NCI-H2107 (cell line): ENCODE measurements around the gene PEX26.
"Not testable (repeated sequence)": the region's sequence is repeated elsewhere in the genome, so short reads cannot be mapped to it uniquely, and the experiment has no call there.

Experiments
- DNase-seq: peaks from one replicate; lab custom pipeline; 2025; lab: John Stamatoyannopoulos, UW

PEX26 gene

DNA sequence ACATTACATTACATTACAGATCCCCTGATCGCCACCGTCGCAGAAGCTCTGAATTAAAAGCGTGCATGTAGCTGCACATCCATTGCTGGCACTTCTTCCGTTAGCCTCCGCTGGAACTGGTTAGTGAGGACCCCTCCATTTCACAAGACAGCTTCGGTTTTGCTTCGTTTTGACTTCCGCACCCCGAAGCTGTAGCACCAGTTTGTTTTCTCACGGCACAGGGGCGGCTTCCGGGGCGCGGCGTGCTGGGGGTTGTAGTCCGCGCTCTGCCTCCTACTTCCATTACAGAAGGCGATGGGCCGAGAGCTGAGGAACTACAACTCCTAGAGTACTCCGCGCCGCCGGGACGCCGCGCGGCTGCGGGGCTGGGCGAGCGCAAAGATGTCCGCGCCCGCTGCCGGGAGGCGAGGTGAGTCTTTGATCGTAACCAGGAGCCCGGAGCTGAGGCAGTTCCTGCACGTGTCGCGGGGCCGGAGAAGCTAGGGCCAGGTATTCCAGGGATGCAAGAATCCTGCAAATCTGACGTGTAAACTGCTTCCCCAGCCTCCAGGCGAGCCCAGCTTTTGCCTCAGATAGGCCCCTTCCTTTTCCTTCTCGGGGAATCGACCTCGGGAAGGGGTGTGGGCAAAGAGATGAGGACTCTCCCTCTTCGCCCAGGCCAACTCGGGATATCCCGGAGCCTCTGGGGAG is at the start of gene PEX26:
Gene PEX26 (plus strand): TSS at position 352 of the 690 bp plus-strand sequence. CDS start 387 bp downstream, outside the sequence.
- DNase-seq: peak; percentile 55

DNA sequence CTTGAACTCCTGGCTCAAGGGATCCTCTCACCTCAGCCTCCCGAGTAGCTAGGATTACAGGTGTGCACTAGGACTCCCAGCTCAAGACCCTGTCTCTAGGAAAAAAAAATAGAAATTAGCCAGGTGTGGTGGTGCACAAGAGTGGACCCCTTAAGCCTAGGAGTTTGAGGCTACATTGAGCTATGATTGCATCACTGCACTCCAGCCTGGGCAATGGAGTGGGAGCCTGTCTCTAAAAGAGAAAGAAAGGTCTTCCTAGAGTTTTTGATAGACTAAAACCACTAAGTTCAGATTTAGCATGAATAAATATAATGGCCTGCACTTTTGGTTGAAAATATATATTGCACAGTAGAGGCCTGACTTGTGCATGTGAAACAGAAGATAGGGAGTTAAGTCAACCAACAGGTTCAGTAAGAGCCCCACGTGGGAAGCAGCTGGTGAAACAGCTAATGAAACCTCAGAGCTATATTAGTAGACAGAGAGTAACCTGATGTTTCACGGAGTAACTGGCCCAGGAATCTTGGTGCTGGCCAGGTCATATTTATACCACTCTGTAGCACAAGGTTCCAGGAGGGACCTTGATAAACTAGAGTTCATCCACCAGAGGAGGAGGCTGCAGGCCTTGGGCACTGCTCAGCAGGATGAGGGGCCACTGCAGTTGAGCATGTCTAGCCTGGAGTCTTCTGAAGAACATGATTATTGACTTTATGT is 48.8 kb upstream of the PEX26 start:
- no peak for DNase-seq

DNA sequence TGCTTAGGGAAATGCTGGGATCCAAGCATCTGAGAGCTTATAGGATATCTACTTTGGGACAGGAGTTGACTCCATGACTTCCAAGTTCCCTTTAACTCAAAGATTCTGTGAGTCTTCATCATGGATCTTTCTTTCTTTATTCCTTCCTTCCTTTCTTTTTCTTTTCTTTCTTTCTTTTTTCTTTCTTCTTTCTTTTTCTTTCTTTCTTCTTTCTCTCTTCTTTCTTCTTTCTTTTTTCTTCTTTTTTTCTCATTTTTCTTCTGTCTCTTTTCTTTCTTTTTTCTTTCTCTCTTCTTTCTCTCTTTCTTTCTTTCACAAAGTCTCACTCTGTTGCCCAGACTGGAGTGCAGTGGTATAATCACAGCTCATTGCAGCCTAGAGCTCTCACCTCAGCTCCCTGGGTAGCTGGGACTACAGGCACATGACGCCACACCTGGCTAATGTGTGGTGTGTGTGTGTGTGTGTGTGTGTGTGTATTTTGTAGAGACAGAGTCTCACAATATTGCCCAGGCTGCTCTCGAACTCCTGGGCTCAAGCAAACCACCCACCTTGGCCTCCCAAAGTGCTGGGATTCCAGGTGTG is 48.0 kb upstream of the PEX26 start:
- no peak for DNase-seq

GRCh38 chr22:18031695-18032454 is 45.9 kb upstream of the PEX26 start:
- no peak for DNase-seq

DNA sequence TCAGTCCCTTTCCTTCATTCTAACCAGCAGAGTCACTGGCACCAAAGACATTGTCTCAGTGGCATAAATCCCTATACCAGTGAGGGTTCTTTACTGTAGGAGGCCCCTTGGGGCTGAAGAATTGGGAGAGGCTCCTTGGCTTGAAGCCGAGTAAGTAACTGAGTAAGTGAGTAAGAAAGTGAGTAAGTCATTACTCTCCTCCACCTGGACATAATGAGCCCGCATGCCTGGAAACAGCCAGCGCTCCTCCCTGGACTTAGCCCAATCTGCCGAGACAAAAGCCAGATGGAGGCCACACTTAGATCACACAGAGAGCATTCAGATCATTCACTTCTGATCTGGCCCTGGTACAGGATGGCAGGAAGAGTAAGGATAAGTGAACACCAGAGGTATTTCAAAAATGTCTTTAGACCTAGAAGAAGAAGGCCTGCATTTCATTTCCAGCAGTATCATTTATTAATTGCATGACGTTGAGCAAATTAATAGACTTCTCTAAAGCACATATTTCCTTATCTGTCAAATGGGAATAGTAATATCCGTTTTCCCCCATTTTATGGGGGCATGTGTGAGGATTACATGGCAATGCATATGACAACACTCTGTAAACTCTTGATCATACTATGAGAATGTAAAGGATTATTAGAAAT is 45.2 kb upstream of the PEX26 start:
- DNase-seq: no peak

DNA sequence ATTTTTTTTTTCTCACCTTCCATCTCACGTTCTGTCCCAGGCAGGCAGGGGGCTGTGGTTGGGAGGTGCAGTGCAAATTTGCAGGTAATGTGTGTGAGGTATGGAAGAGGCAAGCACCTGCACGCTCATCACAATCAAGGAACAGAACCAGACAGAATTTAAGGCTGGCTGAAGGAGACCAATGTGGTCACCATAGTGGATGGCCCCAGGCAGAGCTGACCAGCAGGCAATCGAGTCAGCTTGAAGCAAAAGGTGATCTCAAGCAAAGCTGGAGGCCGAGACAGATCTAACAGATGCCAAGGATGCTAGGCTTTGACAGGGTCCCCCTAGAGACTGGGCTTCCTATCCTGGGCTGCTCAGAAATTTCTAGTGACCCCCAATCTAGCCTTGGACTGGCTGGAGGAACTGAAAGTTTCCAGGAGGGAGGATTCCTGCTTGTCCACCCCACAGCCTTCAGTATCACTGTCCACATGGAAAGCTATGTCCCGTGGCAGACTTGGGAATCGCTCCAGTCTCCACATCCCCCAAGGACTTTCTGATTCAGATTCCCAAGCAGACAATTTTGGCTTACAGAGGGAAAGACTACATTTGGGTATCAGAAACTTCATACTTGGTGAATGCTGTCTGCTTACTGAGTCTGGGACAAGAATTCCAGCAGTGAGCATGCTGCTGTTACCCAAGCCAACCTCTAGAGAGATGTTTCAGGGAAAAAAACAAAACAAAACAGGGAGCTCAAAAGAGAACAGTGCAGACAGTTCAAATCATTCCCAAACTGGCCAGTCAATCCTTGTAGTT is 44.4 kb upstream of the PEX26 start:
- DNase-seq: no peak

DNA sequence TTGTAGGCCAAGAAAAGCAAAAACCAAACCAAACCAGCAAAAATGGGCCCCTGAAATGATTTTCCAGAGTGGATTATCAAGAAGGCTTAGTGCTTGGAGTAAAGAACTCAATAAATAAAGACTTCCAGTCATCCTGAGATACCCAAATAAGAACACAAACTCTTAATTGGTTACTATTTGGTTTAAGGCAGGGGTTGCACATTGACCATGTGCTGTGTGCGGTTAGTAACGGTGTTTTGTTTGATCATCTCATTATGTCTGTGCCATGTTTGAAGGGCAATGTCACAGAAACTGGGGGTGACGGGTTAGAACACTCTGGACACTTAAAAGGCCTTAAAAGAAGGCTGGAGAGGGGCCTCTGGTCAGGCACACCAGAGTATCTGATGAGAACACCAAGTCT is 43.7 kb upstream of the PEX26 start:
- DNase-seq: no peak

GRCh38 chr22:18035751-18036150 is 42.0 kb upstream of the PEX26 start:
- no peak for DNase-seq

- DNase-seq: not testable (repeated sequence)
Measured at GRCh38 chr22:18040898-18041297, 36.9 kb upstream of the PEX26 start.

- no peak for DNase-seq
Measured at GRCh38 chr22:18042685-18043084, 35.1 kb upstream of the PEX26 start.

DNA sequence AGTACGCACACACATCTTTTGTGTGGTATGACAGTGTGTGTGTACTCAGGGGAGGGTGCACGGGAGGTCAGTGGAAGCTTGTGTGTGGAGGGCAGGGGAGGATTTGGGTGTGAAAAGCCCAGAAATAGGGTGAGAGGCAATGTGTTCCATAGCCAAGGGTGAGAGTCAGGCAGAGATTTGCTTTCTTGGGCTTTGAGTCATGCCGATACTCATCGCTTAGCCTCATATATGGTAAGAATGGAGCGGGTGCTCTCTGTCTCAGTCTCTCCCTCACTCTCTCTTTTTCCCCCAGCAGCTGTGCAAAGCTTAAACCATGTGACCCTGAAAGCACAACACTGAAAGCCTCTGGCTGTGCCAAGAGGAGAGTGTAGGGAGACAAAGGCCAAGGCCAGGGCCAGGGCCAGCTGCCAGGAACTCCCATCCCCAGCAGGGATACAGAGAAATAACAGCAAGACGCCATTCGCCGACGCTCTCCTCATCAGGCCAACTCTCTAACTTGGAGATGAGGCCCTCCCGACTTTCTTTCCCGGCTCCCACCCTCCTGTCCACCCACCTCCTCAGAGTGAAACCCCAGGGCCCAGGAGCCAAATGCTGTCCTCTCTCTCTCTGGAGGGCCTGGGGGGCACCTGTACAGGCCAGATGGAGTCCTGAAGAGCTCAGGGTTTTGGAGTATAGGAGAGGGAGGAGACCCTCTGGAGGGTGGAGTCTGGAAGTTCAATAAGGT is 33.1 kb upstream of the PEX26 start:
- no peak for DNase-seq

DNA sequence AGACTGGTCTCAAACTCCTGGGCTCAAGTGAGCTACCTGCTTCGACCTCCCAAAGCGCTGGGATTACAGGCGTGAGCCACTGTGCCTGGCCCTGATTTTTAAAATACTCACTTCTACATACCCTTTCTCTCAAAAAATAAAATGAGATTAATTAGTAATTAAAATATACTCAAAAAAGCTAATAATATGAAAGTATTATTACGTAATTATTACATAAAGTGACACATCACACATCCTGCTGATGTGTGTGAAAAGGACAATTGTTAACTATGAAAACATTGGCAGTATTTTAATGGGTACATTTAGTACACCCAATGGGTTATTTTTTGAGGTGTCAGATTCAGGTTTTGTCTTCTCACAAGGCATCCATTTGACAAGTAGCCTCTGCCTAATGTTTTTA is 32.0 kb upstream of the PEX26 start:
- no peak for DNase-seq

DNA sequence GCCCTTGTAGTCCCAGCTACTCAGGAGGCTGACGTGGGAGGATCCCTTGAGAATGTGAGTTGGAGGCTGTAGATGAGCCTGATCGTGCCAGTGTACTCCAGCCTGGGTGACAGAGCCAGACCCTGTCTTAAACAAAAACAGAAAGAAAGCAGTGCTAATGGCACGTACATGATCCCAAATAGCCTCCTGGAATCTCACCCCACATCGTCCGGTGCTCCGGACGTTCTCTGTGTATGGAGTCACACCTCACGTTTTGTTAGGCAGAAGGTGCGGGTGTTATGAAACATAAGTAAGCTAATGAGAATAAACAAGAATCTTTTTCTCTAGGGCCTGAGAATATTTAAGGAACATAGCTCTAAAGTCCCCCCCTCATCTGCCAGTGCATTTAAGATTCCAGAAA is 29.7 kb upstream of the PEX26 start:
- DNase-seq: no peak

- DNase-seq: no peak
Measured at GRCh38 chr22:18048441-18048898, 29.3 kb upstream of the PEX26 start.

- no peak for DNase-seq
Measured at GRCh38 chr22:18050065-18050464, 27.7 kb upstream of the PEX26 start.

- not testable (repeated sequence) for DNase-seq
Measured at GRCh38 chr22:18051113-18051512, 26.7 kb upstream of the PEX26 start.

GRCh38 chr22:18053216-18053946 is 24.4 kb upstream of the PEX26 start:
- DNase-seq: not testable (repeated sequence)

DNA sequence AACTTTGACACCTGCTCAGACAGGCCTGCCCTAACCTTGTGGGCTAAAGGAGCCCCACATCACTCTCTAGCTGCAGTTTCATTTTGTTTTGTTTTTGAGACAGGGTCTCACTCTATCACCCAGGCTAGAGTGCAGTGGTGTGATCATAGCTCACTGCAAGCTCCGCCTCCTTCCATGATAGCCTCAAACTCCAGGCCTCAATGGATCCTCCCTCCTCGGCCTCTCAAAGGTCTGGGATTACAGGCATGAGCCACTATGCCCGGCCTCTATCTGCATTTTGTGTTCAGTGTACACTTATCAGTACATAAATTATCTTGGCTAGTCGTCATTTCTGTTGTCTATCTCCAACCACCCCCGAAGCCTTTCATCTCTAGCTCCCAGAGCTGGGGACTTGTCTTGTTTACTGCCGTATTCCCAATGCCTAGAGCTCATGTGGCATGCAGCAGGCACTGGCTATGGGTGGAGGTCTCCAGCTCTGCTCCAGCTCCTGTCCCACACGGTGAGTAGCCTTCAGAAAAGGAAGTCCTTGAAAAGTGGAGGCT is 22.1 kb upstream of the PEX26 start:
- DNase-seq: no peak

DNA sequence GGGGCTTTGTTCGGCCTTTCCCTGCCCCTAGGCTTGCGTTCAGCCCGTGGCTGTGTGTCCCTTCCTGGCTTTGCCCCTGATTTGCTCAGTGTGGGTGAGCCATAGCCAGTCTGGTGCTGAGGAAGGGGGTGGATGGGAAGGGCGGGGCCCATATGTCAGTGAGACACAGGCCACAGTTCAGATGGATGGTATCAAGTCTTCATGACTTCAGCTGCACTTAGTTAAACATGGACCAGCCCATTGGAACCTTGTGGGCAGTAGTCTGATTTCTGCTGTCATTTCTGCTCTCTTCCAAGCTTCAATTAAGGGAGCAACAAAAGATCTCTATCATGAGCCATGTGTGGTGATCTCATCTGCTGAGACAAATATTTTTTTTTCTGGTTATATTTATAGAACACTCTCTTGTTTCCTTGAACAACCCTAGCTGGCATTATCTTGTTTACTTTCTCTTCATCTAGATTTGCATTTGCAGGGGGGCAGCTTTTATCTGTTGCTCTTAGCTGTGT is 21.6 kb upstream of the PEX26 start:
- DNase-seq: no peak
